HCT116 (cell line): ENCODE measurements around the gene TRIM41. TPM values are rescaled to one million over a fixed set of nuclear protein-coding genes. Genes with fewer than 3 reads are reported as not detected.
"Not testable (repeated sequence)": the region's sequence is repeated elsewhere in the genome, so short reads cannot be mapped to it uniquely, and the experiment has no call there.

ENCODE experiments used
- ATAC-seq: fragments of 200-7000 bp; cut with Tn5 transposase; 2 replicates; pipeline ENCODE4 v1.9.1; 2020; ENCODE audit warnings: mild to moderate bottlenecking, moderate library complexity
- BruUV-seq: library from RNA; stranded (reverse); fragments of 400-500 nt; replicated peaks from 2 replicates; lab custom pipeline; 2021; lab: Mats Ljungman, UMichigan
- CTCF ChIA-PET: fragments of 300-600 bp; sonication (Branson Sonifier 250); formaldehyde crosslinking; loops from one replicate; lab custom pipeline; 2021; ENCODE audit warnings: antibody characterized with exemption; lab: Charles Lee
- POLR2A ChIA-PET: fragments of 300-600, 350-600 bp; sonication (Branson Sonifier 250); formaldehyde crosslinking; loops from one replicate; lab custom pipeline; 2021; ENCODE audit warnings: antibody characterized with exemption; lab: Charles Lee
- RAD21 ChIA-PET, 2 experiments: fragments of 300-600 bp; sonication (Branson Sonifier 250); formaldehyde crosslinking; loops; one replicate each; lab custom pipeline; 2023; ENCODE audit warnings: low total read pairs in 2 of 2; ENCODE audit not compliant: uncharacterized antibody in 2 of 2, unreplicated experiment in 2 of 2, low non-redundant PET in 1 of 2; lab: Charles Lee
- DNase-seq: peaks from one replicate; pipeline ENCODE4 v3.0.0-alpha.2; 2010; ENCODE audit warnings: low read depth, low spot score
- H2AFZ ChIP-seq: fragments of 200-600 bp; shearing (Covaris generic), sonication (generic); 2 replicates; pipeline ENCODE4 v1.6.1; 2017; ENCODE audit warnings: low read depth, mixed run types, mixed read lengths, antibody characterized with exemption, low read length; ENCODE audit not compliant: poor library complexity, severe bottlenecking
- H3K27ac ChIP-seq: 2 replicates; pipeline ENCODE4 v1.5.1; 2012; ENCODE audit warnings: low read depth, low read length
- H3K27me3 ChIP-seq: fragments of 200-600 bp; sonication (generic); 2 replicates; pipeline ENCODE4 v1.6.1; 2016; ENCODE audit warnings: mixed run types, low read length, mixed read lengths; ENCODE audit not compliant: insufficient read depth
- H3K36me3 ChIP-seq, 2 experiments: fragments of 200-500 bp in 1 of 2; fragments of 200-600 bp in 1 of 2; sonication (Bioruptor generic) in 1 of 2; sonication (generic) in 1 of 2; 2 replicates each; pipeline versions ENCODE4 v1.5.1 to v1.6.1; 2014 to 2016; ENCODE audit warnings: low read length in 2 of 2, inconsistent platforms in 1 of 2, mixed read lengths in 1 of 2, mixed run types in 1 of 2; ENCODE audit not compliant: insufficient read depth in 2 of 2, control insufficient read depth in 1 of 2
- H3K4me1 ChIP-seq, 2 experiments: fragments of 200-600 bp in 1 of 2; sonication (generic) in 1 of 2; 2 replicates each; pipeline versions ENCODE4 v1.5.1 to v1.6.1; 2012 to 2017; ENCODE audit warnings: low read length in 2 of 2, inconsistent platforms in 1 of 2, mild to moderate bottlenecking in 1 of 2, mixed read lengths in 1 of 2, mixed run types in 1 of 2, moderate library complexity in 1 of 2; ENCODE audit not compliant: insufficient read depth in 2 of 2, control insufficient read depth in 1 of 2
- H3K4me2 ChIP-seq: fragments of 200-600 bp; sonication (generic); 2 replicates; pipeline ENCODE4 v1.6.1; 2017; ENCODE audit warnings: mixed run types, low read length, mixed read lengths
- H3K4me3 ChIP-seq, 2 experiments: fragments of 200-600 bp in 1 of 2; sonication (generic) in 1 of 2; replicated peaks in 1 of 2; 2 replicates each; pipeline ENCODE4 v1.5.1; 2011 to 2016; ENCODE audit warnings: low read length in 2 of 2, control low read depth in 1 of 2, low read depth in 1 of 2, mild to moderate bottlenecking in 1 of 2, mixed read lengths in 1 of 2, mixed run types in 1 of 2
- H3K79me2 ChIP-seq: fragments of 200-600 bp; sonication (generic); 2 replicates; pipeline ENCODE4 v1.6.1; 2017; ENCODE audit warnings: mild to moderate bottlenecking, mixed run types, low read length, moderate library complexity, mixed read lengths; ENCODE audit not compliant: insufficient read depth
- H3K9ac ChIP-seq: fragments of 200-600 bp; sonication (generic); 2 replicates; pipeline ENCODE4 v1.6.1; 2016; ENCODE audit warnings: low read length, mixed read lengths
- H3K9me2 ChIP-seq: fragments of 200-600 bp; sonication (generic), shearing (Covaris generic); 2 replicates; pipeline ENCODE4 v1.6.1; 2017; ENCODE audit warnings: mixed run types, mild to moderate bottlenecking, moderate library complexity; ENCODE audit not compliant: insufficient read depth
- H3K9me3 ChIP-seq, 2 experiments: fragments of 200-500 bp in 1 of 2; fragments of 200-600 bp in 1 of 2; sonication (Bioruptor generic) in 1 of 2; sonication (generic) in 1 of 2; 2 replicates each; pipeline ENCODE4 v1.6.1; 2014 to 2017; ENCODE audit warnings: low read length in 2 of 2, mixed read lengths in 2 of 2, inconsistent platforms in 1 of 2, low read depth in 1 of 2, mild to moderate bottlenecking in 1 of 2, mixed run types in 1 of 2, moderate library complexity in 1 of 2; ENCODE audit not compliant: control insufficient read depth in 1 of 2, insufficient read depth in 1 of 2
- H4K20me1 ChIP-seq: fragments of 200-600 bp; sonication (generic), shearing (Covaris generic); 2 replicates; pipeline ENCODE4 v1.6.1; 2017; ENCODE audit warnings: mixed run types, mild to moderate bottlenecking, moderate library complexity; ENCODE audit not compliant: insufficient read depth
- CBX3 ChIP-seq: IDR thresholded peaks from 2 replicates; pipeline ENCODE4 v1.6.1; 2012; ENCODE audit warnings: low read depth
- CEBPB ChIP-seq: IDR thresholded peaks from 2 replicates; pipeline ENCODE4 v1.6.1; 2012; ENCODE audit warnings: low read depth
- EGR1 ChIP-seq: IDR thresholded peaks from 2 replicates; pipeline ENCODE4 v1.6.1; 2012; ENCODE audit warnings: low read depth
- ELF1 ChIP-seq: IDR thresholded peaks from 2 replicates; pipeline ENCODE4 v1.6.1; 2012; ENCODE audit warnings: low read depth, borderline replicate concordance
- EZH2phosphoT487 ChIP-seq: fragments of 200-600 bp; IDR thresholded peaks from 2 replicates; pipeline ENCODE4 v1.6.1; 2018; ENCODE audit warnings: antibody characterized with exemption, borderline replicate concordance
- FOSL1 ChIP-seq: IDR thresholded peaks from 2 replicates; pipeline ENCODE4 v1.6.1; 2012; ENCODE audit warnings: low read depth
- JUND ChIP-seq: IDR thresholded peaks from 2 replicates; pipeline ENCODE4 v1.6.1; 2012
- POLR2A ChIP-seq: IDR thresholded peaks from 2 replicates; pipeline ENCODE4 v1.7.0; 2011; ENCODE audit warnings: borderline replicate concordance; ENCODE audit not compliant: insufficient read depth, insufficient read length; ENCODE audit errors: extremely low read depth
- POLR2AphosphoS5 ChIP-seq: IDR thresholded peaks from 2 replicates; pipeline ENCODE4 v1.6.1; 2011; ENCODE audit warnings: mild to moderate bottlenecking, low read depth, low read length, moderate library complexity
- RAD21 ChIP-seq: IDR thresholded peaks from 2 replicates; pipeline ENCODE4 v1.6.1; 2012; ENCODE audit warnings: low read depth, mild to moderate bottlenecking
- SP1 ChIP-seq: IDR thresholded peaks from 2 replicates; pipeline ENCODE4 v1.6.1; 2012; ENCODE audit warnings: low read depth
- SRF ChIP-seq: IDR thresholded peaks from 2 replicates; pipeline ENCODE4 v1.6.1; 2012; ENCODE audit warnings: low read depth
- TCF7L2 ChIP-seq: IDR thresholded peaks from 2 replicates; pipeline ENCODE4 v1.7.0; 2011; ENCODE audit warnings: borderline replicate concordance, inconsistent platforms; ENCODE audit not compliant: insufficient read depth, insufficient read length; ENCODE audit errors: extremely low read depth
- YY1 ChIP-seq: IDR thresholded peaks from 2 replicates; pipeline ENCODE4 v1.6.1; 2011; ENCODE audit warnings: low read length, low read depth, moderate library complexity, mild to moderate bottlenecking; ENCODE audit not compliant: insufficient replicate concordance; ENCODE audit errors: extremely low read depth
- ZFX ChIP-seq: fragments of 450-650 bp; IDR thresholded peaks from 2 replicates; pipeline ENCODE4 v1.6.1; 2017
- ZNF274 ChIP-seq: fragments of 200-500 bp; sonication (Bioruptor generic); IDR thresholded peaks from 2 replicates; pipeline ENCODE4 v1.6.1; 2014; ENCODE audit warnings: mild to moderate bottlenecking, low read depth, low read length, inconsistent platforms
- intact Hi-C: fragments of 100-400 bp; cut with micrococcal nuclease; formaldehyde crosslinking; loops from 2 replicates; pipeline ENCODE4 v1.10.0; 2022
- total RNA-seq: library from RNA; stranded (reverse); gene quantifications from one replicate; pipeline ENCODE4 v1.2.1, GENCODE V29; 2021; ENCODE audit not compliant: unreplicated experiment
- TF ChIP-seq, protein P1 (sequence below): IDR thresholded peaks from 2 replicates; pipeline ENCODE4 v1.6.1; 2012
- TF ChIP-seq, protein P2 (sequence below), 3 experiments: fragments of 200-600 bp in 1 of 3; sonication (generic) in 1 of 3; IDR thresholded peaks in 2 of 3; conservative IDR thresholded peaks in 1 of 3; 2 replicates each; pipeline ENCODE4 v1.5.1; 2012 to 2017; ENCODE audit warnings: low read depth in 2 of 3, low read length in 2 of 3, antibody characterized with exemption in 1 of 3, borderline replicate concordance in 1 of 3, control low read depth in 1 of 3, mild to moderate bottlenecking in 1 of 3, mixed read lengths in 1 of 3, mixed run types in 1 of 3, moderate library complexity in 1 of 3; ENCODE audit not compliant: insufficient read depth in 1 of 3
- TF ChIP-seq, protein P3 (sequence below): IDR thresholded peaks from 2 replicates; pipeline ENCODE4 v1.6.1; 2011; ENCODE audit warnings: mild to moderate bottlenecking, low read length, moderate library complexity; ENCODE audit not compliant: insufficient replicate concordance; ENCODE audit errors: extremely low read depth
- TF ChIP-seq, protein P4 (sequence below): IDR thresholded peaks from 2 replicates; pipeline ENCODE4 v1.6.1; 2012

TRIM41 gene
- total RNA-seq, 1 experiment from 2014 or later: 51.8 TPM

DNA sequence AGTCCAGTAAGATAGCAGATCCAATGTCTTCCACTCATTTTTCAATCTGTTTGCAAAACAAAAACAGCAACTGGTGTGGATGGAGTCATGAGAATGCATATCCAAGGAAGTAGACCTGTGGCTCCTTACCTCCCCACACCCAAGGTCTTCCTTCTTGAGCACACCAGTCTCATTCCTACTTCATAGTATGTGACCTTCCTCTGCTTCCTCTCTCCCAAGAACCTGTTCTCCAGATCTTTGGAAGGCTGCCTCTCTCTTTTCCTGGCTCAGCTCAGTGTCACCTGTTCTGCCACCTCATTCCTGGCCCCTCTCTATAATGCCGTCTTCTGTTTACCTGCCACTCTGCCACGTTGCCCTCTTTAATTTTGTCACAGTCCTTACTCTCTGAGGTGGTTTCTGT is 10.1 kb upstream of the TRIM41 start:
- Histone ChIP-seq H3K9me3 (no peaks in the 10 kb centered on the region), H3K4me3 (no peak overlapping the region), H3K36me3 (no peaks in the 10 kb centered on the region), H3K4me2 (no peak overlapping the region), H3K27ac (no peak overlapping the region), H3K9ac (no peak overlapping the region), H3K4me1 (peaks cover 15 to 45% of the 10 kb centered on the region in 2 experiments), H3K79me2 (no peaks in the 10 kb centered on the region), H3K9me2 (no peaks in the 10 kb centered on the region), H2AFZ (no peak overlapping the region), H4K20me1 (no peaks in the 10 kb centered on the region), H3K27me3 (no peaks in the 10 kb centered on the region)
- no peak for DNase-seq
- RAD21 ChIA-PET: no interaction called here
- TF ChIP-seq FOSL1: no peak
- TF ChIP-seq, protein P1, sequence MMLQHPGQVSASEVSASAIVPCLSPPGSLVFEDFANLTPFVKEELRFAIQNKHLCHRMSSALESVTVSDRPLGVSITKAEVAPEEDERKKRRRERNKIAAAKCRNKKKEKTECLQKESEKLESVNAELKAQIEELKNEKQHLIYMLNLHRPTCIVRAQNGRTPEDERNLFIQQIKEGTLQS: no peak
- TF ChIP-seq ZNF274: no peak
- no peak for TF ChIP-seq EGR1
- no peak for TF ChIP-seq TCF7L2
- TF ChIP-seq EZH2phosphoT487: no peak
- no peak for TF ChIP-seq ZFX
- TF ChIP-seq YY1: no peak
- no peak for TF ChIP-seq POLR2A
- TF ChIP-seq POLR2AphosphoS5: no peak
- TF ChIP-seq, protein P2, sequence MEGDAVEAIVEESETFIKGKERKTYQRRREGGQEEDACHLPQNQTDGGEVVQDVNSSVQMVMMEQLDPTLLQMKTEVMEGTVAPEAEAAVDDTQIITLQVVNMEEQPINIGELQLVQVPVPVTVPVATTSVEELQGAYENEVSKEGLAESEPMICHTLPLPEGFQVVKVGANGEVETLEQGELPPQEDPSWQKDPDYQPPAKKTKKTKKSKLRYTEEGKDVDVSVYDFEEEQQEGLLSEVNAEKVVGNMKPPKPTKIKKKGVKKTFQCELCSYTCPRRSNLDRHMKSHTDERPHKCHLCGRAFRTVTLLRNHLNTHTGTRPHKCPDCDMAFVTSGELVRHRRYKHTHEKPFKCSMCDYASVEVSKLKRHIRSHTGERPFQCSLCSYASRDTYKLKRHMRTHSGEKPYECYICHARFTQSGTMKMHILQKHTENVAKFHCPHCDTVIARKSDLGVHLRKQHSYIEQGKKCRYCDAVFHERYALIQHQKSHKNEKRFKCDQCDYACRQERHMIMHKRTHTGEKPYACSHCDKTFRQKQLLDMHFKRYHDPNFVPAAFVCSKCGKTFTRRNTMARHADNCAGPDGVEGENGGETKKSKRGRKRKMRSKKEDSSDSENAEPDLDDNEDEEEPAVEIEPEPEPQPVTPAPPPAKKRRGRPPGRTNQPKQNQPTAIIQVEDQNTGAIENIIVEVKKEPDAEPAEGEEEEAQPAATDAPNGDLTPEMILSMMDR (IDR thresholded peaks at IDR 0.05 in 2 of 3, conservative IDR thresholded peaks at IDR 0.05 in 1 of 3; ENCODE audit: borderline replicate concordance in 1 of 3, insufficient read depth in 1 of 3, low read depth in 2 of 3, low read length in 2 of 3): no peak
- TF ChIP-seq CEBPB: no peak
- TF ChIP-seq, protein P3, sequence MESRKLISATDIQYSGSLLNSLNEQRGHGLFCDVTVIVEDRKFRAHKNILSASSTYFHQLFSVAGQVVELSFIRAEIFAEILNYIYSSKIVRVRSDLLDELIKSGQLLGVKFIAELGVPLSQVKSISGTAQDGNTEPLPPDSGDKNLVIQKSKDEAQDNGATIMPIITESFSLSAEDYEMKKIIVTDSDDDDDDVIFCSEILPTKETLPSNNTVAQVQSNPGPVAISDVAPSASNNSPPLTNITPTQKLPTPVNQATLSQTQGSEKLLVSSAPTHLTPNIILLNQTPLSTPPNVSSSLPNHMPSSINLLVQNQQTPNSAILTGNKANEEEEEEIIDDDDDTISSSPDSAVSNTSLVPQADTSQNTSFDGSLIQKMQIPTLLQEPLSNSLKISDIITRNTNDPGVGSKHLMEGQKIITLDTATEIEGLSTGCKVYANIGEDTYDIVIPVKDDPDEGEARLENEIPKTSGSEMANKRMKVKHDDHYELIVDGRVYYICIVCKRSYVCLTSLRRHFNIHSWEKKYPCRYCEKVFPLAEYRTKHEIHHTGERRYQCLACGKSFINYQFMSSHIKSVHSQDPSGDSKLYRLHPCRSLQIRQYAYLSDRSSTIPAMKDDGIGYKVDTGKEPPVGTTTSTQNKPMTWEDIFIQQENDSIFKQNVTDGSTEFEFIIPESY: no peak
- TF ChIP-seq RAD21: no peak
- TF ChIP-seq JUND: no peak
- no peak for TF ChIP-seq SRF
- TF ChIP-seq CBX3: no peak
- no peak for TF ChIP-seq ELF1
- TF ChIP-seq, protein P4, sequence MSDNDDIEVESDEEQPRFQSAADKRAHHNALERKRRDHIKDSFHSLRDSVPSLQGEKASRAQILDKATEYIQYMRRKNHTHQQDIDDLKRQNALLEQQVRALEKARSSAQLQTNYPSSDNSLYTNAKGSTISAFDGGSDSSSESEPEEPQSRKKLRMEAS: no peak
- no peak for TF ChIP-seq SP1
- no TSS peak for BruUV-seq
- no peak for ATAC-seq
- CTCF ChIA-PET: no interaction called here
- POLR2A ChIA-PET: no interaction called here
- intact Hi-C loops: no loop called here

DNA sequence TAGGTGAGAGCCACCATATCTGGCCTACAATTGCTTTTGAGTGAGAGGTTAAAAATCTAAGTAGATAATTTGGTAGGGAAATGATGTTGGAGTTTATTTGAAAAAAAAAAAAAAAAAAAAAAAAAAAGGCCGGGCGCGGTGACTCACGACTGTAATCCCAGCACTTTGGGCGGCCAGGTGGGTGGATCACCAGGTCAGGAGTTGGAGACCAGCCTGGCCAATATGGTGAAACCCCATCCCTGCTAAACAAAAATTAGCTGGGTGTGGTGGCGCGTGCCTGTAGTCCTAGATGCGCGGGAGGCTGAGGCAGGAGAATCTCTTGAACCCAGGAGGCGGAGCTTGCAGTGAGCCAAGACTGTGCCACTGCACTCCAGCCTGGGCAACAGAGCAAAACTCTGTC is 8.8 kb upstream of the TRIM41 start:
- H3K27ac ChIP-seq, H4K20me1 ChIP-seq, RAD21 ChIA-PET, H3K9me2 ChIP-seq, BruUV-seq, POLR2A ChIA-PET, H3K79me2 ChIP-seq, H3K4me2 ChIP-seq, ATAC-seq, intact Hi-C loops, H3K36me3 ChIP-seq, H3K9me3 ChIP-seq, H3K4me3 ChIP-seq, DNase-seq, H3K9ac ChIP-seq, H3K27me3 ChIP-seq, CTCF ChIA-PET: not testable (repeated sequence)
- Histone ChIP-seq H3K4me1 (peaks cover 18 to 48% of the 10 kb centered on the region in 2 experiments), H2AFZ (peak overlapping the region; percentile 86)
